ENCODE measurements around the gene VPS51.

DNA sequence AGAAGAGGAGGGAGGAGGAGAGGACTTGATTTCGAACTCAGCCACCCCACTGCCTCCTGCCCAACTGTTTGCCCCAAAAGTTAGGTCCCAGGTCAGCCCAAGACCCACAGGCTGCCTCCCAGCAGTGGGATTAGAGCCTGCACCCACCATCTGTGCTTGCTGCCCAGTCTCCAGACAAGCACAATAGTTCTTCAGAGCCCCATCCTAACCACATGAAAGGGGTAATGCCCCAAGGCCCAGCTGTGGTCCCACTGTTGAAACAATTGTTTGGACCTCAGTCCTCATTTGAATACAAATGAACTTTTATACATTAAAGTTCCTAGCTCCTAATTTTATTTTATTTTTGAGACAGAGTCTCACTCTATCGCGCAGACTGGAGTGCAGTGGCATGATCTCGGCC is 5.4 kb upstream of the VPS51 start:
- TF ChIP-seq CTCF (IDR thresholded peaks at IDR 0.05) (no peak), POLR2A (IDR thresholded peaks at IDR 0.05) (no peak)

Measured in esophagus squamous epithelium (tissue), 4 donors.